A204.1 (cell line): ENCODE measurements around the gene DNAH7.
"Not testable (repeated sequence)": the region's sequence is repeated elsewhere in the genome, so short reads cannot be mapped to it uniquely, and the experiment has no call there.

Experiments
- FAIRE-seq: peaks from 2 replicates; lab custom pipeline; 2012; peaks lifted over from hg19 to GRCh38; lab: Jason Lieb, UNC

DNAH7 gene

DNA sequence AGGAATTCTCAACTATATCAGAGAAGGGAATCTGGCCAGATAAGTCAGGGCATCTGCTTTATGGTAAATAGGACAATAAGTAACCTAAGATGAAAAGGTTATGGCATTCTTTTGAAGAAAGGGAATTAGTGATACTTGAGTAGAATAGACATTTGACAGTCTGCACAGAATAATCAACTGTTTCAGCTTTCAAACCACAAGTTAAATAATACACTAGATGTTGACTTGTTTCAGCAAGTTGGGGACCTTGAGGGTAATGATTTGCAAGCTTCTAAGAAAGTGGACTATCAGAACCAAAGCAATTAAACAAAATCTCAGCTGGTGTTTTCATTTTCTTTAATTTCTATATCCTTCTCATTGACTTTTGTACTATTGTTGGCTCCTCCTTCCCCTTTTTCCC lies 357.2 kb downstream of the DNAH7 start:
- FAIRE-seq = no peak

DNA sequence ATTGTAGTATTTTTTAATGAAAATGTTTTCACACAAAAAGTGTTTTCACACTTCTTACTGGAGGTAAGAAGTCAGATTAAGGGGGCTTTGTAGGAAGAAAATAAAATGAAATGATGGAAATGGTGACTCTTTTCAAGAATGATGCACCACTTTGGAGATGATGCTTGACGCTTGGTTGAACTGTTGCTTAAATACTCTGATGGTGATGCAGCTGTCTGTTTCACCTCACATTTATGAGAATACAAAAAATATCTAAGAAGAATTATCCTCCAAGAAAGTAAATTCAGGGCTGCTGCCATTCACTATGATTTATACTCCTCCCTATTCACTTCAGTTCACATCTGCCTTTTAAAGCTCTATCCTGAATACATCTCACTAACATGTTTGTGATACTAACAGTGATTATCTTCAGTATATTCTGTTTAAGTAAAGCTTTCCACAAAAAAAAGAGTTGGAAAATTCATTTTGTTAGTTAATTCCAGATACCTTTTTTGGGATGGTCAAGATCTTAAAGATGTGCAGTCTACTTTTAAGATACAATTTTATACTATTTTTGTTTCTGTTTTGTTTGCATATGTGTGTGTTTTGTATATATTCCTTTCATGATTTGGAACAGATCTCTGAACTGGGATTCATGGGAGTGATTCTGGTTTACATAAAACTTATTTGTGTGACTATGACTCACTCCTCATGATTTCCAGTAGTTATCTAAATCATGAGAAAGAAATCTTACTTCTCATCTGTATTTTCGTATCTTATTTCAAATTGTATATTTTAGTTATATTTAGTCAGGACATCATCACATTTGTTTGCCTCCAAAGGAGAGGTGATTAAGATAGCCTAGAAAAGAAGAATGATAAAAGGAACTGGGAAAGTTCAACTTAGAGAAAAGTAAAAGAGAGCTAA lies 358.5 kb downstream of the DNAH7 start:
- FAIRE-seq = no peak

DNA sequence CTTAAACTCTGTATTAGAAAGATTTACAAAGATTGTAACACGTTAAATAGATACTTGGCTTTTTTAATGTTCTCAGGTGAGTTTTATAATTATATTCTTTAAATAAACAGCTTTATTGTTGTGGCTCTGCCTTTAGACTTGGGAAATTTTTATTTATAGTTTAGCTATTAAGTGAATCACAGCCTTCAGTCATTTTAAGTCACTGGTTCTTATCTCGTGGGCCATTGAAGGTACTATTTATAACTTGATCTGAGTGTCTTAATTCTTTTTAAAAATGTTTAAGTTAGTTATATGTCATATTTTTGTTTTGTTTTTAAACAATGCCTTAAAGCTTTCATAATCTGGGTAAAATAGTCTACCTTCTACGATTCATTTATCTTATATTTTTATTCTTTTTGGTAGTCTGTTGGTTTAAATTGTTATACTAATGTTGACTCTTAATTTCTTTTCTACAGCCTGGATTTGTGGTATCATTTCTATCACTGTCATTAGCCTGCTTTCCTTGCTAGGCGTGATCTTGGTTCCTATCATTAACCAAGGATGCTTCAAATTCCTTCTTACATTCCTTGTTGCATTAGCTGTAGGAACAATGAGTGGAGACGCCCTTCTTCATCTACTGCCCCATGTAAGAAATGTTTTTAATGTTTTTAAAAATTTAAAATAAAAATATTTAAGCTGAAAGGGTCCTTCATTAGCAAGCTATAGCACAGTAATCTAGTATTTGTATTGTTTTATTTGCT lies 362.3 kb downstream of the DNAH7 start:
- FAIRE-seq = no peak

DNA sequence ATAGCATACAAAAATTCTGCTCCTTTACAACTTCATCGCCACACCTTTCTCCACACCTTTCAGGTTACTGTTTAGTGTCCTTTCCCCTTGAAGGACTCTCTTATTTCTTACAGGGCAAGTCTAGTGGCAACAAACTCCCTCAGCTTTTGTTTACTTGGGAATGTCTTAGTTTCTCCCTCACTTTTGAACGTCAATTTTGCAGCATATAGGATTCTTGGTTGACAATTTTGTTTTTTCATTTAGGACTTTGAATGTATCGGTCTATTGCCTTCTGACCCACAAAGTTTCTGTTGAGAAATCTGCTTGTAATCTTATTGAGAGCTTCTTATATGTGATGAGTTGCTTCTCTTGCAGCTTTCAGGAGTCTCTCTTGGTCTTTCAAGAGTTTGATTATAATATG lies 368.2 kb downstream of the DNAH7 start:
- FAIRE-seq = no peak

DNA sequence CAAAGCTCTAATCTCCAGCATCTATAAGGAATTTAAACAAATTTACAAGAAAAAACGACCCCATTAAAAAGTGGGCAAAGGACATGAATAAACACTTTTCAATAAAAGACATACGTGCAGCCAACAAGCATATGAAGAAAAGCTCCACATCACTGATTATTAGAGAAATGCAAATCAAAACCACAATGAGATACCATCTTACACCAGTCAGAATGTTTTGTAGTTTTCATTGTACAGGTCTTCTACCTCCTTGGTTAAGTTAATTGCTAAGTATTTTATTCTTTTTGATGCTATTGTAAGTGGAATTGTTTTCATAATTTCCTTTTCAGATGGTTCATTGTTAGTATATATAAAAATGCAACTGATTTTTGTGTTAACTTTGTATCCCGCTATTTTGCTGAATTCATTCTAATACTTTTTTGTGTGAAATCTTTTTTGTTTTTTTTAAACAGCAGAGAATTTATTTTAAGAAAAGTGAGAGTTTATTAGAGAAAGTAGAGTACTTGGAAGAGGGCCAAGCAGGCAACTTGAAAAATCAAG lies 370.9 kb downstream of the DNAH7 start:
- FAIRE-seq = no peak

DNA sequence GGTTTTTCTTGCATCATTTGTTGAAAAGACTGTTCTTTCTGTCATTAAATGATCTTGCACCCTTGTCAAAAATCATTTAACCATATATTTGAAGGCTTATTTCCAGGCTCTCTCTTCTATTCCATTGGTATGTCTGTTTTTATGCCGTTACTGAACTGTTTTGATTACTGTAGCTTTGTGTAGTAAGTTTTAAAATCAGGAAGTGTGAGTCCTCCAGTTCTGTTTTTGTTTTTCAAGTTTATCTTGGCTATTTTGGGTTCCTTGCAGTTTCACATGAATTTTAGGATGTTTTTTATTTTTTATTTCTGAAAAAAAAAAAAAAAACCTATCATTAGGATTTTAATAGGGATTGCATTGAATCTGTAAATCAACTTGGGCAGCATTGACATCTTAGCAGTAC lies 372.6 kb downstream of the DNAH7 start:
- no peak for FAIRE-seq

DNA sequence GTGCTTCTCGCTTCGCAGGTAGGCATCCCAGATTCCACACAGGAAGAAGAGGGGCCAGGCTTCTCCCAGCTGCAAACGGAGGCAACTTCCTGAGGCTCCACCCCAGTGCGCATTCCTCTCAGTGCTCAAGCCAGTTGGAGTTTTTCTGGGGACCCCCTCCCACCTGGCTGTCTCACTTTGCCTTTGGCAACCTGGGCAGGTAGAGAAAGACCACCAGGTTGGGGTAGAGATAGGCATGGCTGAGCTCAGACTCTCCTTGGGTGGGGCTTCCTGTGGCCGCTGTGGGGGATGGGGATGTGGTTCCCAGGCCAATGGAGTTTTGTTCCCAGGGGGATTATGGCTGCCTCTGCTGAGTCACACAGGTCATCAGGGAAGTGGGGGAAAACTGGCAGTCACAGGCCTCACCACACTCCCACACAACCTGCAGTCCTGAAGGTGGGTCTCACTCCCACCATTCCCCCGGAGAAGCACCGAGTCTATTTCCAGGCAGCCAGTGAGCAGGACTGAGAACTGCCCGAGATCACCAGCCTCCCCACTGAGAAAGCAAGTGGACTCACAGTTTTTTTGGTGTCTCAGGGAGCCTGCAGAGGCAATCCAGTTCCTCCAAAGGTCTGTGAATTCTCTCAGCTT lies 373.5 kb downstream of the DNAH7 start:
- FAIRE-seq = no peak

DNA sequence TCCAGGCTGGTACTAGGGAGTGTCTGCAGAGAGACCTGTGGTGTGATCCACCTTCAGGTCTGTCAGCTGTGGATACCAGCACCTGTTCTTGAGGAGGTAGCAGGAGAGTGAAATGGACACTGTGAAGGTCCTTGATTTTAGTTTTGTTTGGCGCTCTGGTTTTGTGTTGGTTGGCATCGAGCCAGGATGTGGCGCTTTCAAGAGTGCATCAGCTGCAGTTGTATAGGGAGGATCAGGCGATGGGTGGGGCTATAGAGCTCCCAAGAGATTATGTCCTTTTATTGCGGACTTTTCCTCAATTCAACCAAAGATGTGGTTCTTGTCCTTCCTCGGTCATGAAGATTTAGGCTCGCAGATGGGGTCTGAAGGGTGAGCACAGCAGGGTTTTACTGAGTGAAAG lies 374.1 kb downstream of the DNAH7 start:
- no peak for FAIRE-seq

DNA sequence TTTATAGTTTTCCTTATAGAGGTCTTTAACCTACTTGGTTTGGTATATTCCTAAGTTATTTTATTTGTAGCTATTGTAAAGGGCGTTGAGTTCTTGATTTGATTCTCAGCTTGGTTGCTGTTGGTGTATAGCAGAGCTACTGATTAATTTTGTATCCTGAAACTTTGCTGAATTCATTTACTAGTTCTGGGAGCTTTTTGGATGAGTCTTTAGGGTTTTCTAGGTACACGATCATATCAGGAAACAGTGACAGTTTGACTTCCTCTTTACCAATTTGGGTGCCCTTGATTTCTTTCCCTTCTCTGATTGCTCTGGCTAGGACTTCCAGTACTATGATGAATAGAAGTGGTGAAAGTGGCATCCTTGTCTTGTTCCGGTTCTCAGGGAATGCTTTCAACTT lies 376.1 kb downstream of the DNAH7 start:
- FAIRE-seq = not testable (repeated sequence)
